Lung (tissue), 12 donors: ENCODE data around the gene NIT2. TPM values are rescaled to one million over a fixed set of nuclear protein-coding genes. Genes with fewer than 3 reads are reported as not detected.

Experiments
- ATAC-seq: fragments of 200-7000 bp; cut with Tn5 transposase; one replicate; pipeline ENCODE4 v1.9.1; 2020; ENCODE audit warnings: moderate number of reproducible peaks; ENCODE audit not compliant: insufficient read depth, low FRiP score
- DNase-seq, 3 donors: peaks; one replicate each; pipeline ENCODE4 v3.0.0-alpha.2; 2013 to 2017
- H3K27ac ChIP-seq, 2 donors: one replicate each; pipeline ENCODE4 v1.5.1; 2013; ENCODE audit warnings: mild to moderate bottlenecking in 2 of 2, moderate library complexity in 2 of 2, control low read depth in 1 of 2, inconsistent platforms in 1 of 2, low read depth in 1 of 2, low read length in 1 of 2
- H3K27me3 ChIP-seq, 3 donors: one replicate each; pipeline ENCODE4 v1.5.1; 2013; ENCODE audit warnings: low read length in 2 of 3; ENCODE audit not compliant: control insufficient read depth in 3 of 3, insufficient read depth in 3 of 3
- H3K36me3 ChIP-seq, 4 donors: one replicate each; pipeline ENCODE4 v1.5.1; 2013; ENCODE audit warnings: low read length in 4 of 4, mild to moderate bottlenecking in 1 of 4, moderate library complexity in 1 of 4; ENCODE audit not compliant: control insufficient read depth in 4 of 4, insufficient read depth in 4 of 4
- H3K4me1 ChIP-seq, 5 donors: one replicate each; pipeline ENCODE4 v1.5.1; 2013; ENCODE audit warnings: low read length in 5 of 5, mild to moderate bottlenecking in 2 of 5, moderate library complexity in 1 of 5; ENCODE audit not compliant: control insufficient read depth in 5 of 5, insufficient read depth in 5 of 5
- H3K4me3 ChIP-seq: one replicate; pipeline ENCODE4 v1.5.1; 2013; ENCODE audit warnings: mild to moderate bottlenecking, control low read depth, moderate library complexity
- H3K9ac ChIP-seq, 2 donors: one replicate each; pipeline ENCODE4 v1.5.1; 2013; ENCODE audit warnings: low read length in 2 of 2, control low read depth in 1 of 2; ENCODE audit not compliant: insufficient read depth in 1 of 2
- H3K9me3 ChIP-seq, 4 donors: one replicate each; pipeline ENCODE4 v1.5.1; 2013; ENCODE audit warnings: low read length in 3 of 4, mild to moderate bottlenecking in 1 of 4, moderate library complexity in 1 of 4; ENCODE audit not compliant: control insufficient read depth in 4 of 4, insufficient read depth in 3 of 4
- WGBS, 2 donors: extraction: QIAGEN DNeasy Blood & Tissue Kit; methylation state at CpG; one replicate each; pipeline ENCODE4 v1.1.7; 2013; 5-methylcytosine and 5-hydroxymethylcytosine counted together
- polyA plus RNA-seq, 2 donors: library from polyadenylated mRNA; stranded (reverse); fragments of 200-250 nt; gene quantifications; one replicate each; pipeline ENCODE4 v1.2.1, GENCODE V29; 2013
- total RNA-seq, 2 donors: library from RNA; depleted of rRNA in 1 of 2; stranded (reverse); fragments of >200 nt in 1 of 2; gene quantifications; one replicate each; pipeline ENCODE4 v1.2.1, GENCODE V29; 2014 to 2021
- TF ChIP-seq, protein P1 (sequence below): IDR thresholded peaks from 2 replicates; pipeline ENCODE4 v1.5.1; 2012; ENCODE audit warnings: mild to moderate bottlenecking; ENCODE audit errors: control extremely low read depth, extremely low read depth
- donor health status: control.
- donor health status: control.
- donor health status: Bipolar disorder and iron deficiency.
- donor health status: healthy.
- donor health status: DM: yes; HTN: yes; CAD: no.

The NIT2 gene
- total and polyA plus RNA-seq, 4 donors = 20.2 to 42.0 (median 29.3) TPM

DNA sequence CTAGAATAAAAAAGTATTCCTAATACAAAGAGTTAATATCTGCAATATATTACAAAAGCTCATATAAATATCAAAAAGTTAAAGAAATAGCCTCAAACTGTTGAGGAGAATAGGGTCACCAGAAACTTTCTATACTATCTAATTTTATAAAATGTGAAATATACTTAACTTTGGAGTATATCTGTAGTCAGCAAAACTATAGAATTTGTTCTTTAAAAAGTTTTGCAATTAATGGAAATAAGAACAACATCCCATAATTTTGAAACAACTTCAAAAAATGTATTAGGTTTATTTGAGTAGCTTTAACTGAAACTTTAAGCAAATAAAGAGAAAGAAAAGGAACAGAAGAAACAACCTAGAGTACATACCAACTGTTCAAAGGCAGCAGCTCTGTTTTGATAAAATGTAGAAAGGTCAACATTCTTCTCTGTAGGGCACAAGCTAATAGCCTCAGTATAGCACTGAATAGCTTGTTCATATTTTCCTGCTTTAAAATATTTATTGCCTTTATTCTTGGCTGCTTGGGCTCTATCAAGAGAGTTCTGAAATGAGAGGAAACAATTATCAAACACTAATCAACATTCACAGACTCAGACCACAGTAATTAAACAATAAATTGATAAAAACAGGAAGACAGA lies 52.0 kb downstream of the NIT2 start:
- Histone ChIP-seq H3K9me3 (peaks cover 0 to 4% (median 1%) of the 10 kb centered on the region in 4 donors), H3K4me1 (peaks cover 0 to 4% (median 0%) of the 10 kb centered on the region in 5 donors), H3K9ac (no peak overlapping the region), H3K27ac (no peak overlapping the region), H3K4me3 (no peak overlapping the region), H3K36me3 (peaks cover 1 to 42% (median 14%) of the 10 kb centered on the region in 4 donors), H3K27me3 (no peaks in the 10 kb centered on the region)
- ATAC-seq = no peak
- DNase-seq = peak in 2 of 3 donors; percentile 34 to 38
- TF ChIP-seq, protein P1, sequence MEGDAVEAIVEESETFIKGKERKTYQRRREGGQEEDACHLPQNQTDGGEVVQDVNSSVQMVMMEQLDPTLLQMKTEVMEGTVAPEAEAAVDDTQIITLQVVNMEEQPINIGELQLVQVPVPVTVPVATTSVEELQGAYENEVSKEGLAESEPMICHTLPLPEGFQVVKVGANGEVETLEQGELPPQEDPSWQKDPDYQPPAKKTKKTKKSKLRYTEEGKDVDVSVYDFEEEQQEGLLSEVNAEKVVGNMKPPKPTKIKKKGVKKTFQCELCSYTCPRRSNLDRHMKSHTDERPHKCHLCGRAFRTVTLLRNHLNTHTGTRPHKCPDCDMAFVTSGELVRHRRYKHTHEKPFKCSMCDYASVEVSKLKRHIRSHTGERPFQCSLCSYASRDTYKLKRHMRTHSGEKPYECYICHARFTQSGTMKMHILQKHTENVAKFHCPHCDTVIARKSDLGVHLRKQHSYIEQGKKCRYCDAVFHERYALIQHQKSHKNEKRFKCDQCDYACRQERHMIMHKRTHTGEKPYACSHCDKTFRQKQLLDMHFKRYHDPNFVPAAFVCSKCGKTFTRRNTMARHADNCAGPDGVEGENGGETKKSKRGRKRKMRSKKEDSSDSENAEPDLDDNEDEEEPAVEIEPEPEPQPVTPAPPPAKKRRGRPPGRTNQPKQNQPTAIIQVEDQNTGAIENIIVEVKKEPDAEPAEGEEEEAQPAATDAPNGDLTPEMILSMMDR = no peak

- ATAC-seq = no peak
- H3K4me1 ChIP-seq = peaks cover 0 to 4% (median 4%) of the 10 kb centered on the region in 5 donors
- no peak overlapping the region for H3K9ac ChIP-seq
- no peak for DNase-seq
- TF ChIP-seq, protein P1 = no peak
- H3K9me3 ChIP-seq = peaks cover 0 to 4% (median 1%) of the 10 kb centered on the region in 4 donors
- no peaks in the 10 kb centered on the region for H3K27me3 ChIP-seq
- no peak overlapping the region for H3K27ac ChIP-seq
- H3K4me3 ChIP-seq = no peak overlapping the region
- WGBS, 2 donors = 91 to 95% methylated on average over 1 of the region's 1 CpG
- H3K36me3 ChIP-seq = peaks cover 3 to 23% (median 5%) of the 10 kb centered on the region in 4 donors
Observed at GRCh38 chr3:100389025-100389424, 54.5 kb downstream of the NIT2 start.

GRCh38 chr3:100395679-100396431 lies 61.3 kb downstream of the NIT2 start:
- no peak overlapping the region for H3K9ac ChIP-seq
- peaks cover 0 to 3% (median 2%) of the 10 kb centered on the region in 4 donors for H3K36me3 ChIP-seq
- ATAC-seq (no peak), DNase-seq (no peak)
- H3K4me3 ChIP-seq = no peak overlapping the region
- 65 to 75% methylated on average over 2 of the region's 2 CpGs for WGBS, 2 donors
- no peak overlapping the region for H3K27ac ChIP-seq
- peaks cover 3 to 18% (median 9%) of the 10 kb centered on the region in 5 donors for H3K4me1 ChIP-seq
- TF ChIP-seq, protein P1 = no peak
- no peaks in the 10 kb centered on the region for H3K27me3 ChIP-seq
- H3K9me3 ChIP-seq = no peaks in the 10 kb centered on the region
